ENCODE data around the gene SOWAHA. TPM values are rescaled to one million over a fixed set of nuclear protein-coding genes. Genes with fewer than 3 reads are reported as not detected.

The SOWAHA gene
- total and polyA plus RNA-seq, 2 of the 8 experiments (the other 6 are each of a cell fraction or from before 2014, with no cell fraction given) = 0.09 to 0.11 TPM

- TF ChIP-seq MAX (IDR thresholded peaks at IDR 0.05) = peak; percentile 37; the same call in 1 of the 2 replicates
- no peak for TF ChIP-seq JUN (IDR thresholded peaks at IDR 0.05; ENCODE audit: low read depth, low read length)
- TF ChIP-seq, protein P1, sequence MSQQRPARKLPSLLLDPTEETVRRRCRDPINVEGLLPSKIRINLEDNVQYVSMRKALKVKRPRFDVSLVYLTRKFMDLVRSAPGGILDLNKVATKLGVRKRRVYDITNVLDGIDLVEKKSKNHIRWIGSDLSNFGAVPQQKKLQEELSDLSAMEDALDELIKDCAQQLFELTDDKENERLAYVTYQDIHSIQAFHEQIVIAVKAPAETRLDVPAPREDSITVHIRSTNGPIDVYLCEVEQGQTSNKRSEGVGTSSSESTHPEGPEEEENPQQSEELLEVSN (IDR thresholded peaks at IDR 0.05) = peak; percentile 81
- no peak for TF ChIP-seq SRF (IDR thresholded peaks at IDR 0.05; ENCODE audit: low read depth, low read length)
- TF ChIP-seq EZH2 (IDR thresholded peaks at IDR 0.05; ENCODE audit: low read depth, low read length, severe bottlenecking) = peak; percentile 30
- TF ChIP-seq RNF2 (IDR thresholded peaks at IDR 0.05; ENCODE audit: borderline replicate concordance, low read depth, low read length, missing control alignments, poor library complexity, severe bottlenecking) = no peak
These were observed 36.8 kb upstream of the SOWAHA start (continued) for GRCh38 chr5:132776131-132776937.
